Activated CD4-positive, alpha-beta T cell treated with anti-CD3 and anti-CD28 coated beads, Interleukin-2, amount 50 U/mL, for 24 hours (primary cell): Measurements from ENCODE around the gene IFNGR2.
"Not testable (repeated sequence)": the region's sequence is repeated elsewhere in the genome, so short reads cannot be mapped to it uniquely, and the experiment has no call there.

Experiments used
- DNase-seq, 2 donors: peaks; one replicate each; pipeline ENCODE4 v3.0.0-alpha.2; 2020; ENCODE audit warnings: low read depth in 1 of 2, low spot score in 1 of 2

Gene IFNGR2

DNA sequence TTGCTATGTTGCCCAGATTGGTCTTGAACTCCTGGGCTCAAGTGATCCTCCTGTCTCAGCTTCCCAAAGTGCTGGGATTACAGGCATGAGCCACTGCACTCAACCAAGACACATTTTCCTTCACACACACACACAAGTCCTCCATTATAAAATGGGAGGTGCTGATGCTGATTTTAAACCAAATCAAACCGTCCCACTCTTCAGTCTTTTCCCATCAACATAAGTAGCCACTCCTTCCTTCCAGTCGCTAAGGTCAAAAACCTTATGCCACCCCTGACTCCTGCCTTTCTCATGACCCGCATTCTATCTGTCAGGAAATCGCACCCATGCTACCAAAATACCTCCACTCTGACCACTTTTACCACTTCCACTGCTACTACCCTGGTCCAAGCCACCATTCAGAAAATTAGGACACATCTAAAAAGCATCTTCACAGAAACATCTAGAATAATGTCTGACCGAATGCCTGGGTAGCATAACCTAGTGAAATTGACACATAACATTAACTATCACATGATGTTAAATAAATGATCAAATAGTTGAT lies 28.0 kb upstream of the IFNGR2 start:
- DNase-seq, result no peak

DNA sequence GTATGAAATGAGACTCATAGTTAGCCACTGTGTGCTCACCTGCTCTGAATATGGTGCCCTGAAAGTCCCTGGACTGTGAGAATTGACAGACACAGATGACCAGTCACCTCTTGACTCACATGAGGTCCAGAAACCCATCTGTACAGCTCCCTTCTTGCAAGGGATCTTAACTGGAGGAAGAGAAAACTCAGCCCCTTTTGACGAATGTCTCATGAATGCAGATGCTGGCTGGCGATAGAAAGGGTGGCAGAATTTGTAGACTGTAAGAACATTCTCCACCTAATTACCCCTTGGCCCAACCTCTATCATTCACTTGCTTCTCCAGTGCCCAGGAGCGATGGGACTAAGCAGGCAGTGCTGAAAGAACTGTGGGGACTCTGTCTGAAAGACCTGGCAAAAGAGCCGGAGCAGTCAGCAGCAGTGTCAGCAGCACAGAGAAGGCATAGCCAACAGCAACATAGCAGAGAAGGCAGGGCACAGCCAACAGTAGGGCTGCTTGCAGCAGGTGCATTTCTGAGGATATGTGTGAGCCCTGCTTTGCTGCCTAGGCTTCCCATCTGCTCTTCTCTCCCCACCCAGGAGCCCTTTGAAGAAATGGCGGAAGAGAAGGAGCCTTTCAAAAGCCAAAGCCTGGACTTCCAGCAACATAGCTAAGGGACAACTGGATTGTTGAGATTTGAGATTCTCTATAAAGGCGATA lies 25.8 kb upstream of the IFNGR2 start:
- no peak for DNase-seq

DNA sequence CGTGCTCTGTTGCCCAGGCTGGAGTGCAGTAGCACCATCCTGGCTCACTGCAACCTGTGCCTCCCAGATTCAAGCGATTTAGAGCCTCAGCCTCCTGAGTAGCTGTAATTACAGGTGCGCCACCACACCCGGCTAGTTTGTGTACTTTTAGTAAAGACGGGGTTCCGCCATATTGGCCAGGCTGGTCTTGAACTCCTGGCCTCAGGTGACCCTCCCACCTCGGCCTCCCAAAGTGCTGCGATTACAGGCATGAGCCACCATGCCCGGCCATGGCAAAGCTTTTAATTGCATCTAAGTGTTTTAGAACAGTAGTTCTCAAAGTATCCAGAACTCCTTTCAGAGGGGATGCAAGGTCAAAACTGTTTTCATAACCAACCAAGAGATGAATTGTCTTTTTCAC lies 25.1 kb upstream of the IFNGR2 start:
- no peak for DNase-seq

DNA sequence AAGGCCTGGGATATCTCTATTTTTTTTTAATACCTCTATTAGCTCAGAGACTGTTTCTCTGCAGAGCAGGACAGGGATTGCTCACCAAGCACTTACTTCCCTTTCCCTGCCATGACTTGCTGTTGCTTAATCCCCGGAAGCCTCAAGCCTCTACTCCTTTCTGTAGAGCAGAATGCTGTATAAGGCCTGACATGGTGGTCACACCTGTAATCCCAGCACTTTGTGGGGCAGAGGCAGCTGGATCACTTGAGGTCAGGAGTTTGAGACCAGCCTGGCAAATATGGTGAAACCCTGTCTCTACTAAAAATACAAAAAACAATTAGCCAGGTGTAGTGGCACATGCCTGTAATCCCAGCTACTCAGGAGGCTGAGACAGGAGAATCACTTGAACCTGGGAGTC lies 23.3 kb upstream of the IFNGR2 start:
- DNase-seq, result not testable (repeated sequence)

DNA sequence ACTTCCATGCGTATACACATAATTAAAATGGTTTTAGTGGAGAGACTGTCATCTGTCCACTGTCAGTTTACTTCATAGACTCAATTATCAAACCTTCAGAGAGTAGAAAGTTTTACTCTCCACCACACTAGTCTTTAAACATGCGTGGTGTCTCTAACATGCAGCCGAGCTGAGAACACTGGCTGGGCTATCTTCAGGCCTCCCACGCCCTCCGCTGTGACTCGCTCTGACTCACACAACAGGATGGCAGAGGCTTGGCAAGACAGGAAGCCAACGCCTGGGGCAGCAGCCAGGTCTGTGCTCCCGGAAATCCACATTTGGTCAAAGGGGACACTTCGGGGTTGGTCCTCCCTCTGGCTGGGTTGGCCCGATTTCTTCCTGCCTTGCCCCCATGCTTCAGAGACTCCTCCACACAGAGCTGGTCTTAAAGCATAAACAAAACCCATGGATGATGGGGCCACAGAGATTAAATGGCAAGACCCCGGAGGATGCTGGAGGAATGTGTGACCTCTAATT lies 22.7 kb upstream of the IFNGR2 start:
- DNase-seq, result peak; percentile 76 to 87

DNA sequence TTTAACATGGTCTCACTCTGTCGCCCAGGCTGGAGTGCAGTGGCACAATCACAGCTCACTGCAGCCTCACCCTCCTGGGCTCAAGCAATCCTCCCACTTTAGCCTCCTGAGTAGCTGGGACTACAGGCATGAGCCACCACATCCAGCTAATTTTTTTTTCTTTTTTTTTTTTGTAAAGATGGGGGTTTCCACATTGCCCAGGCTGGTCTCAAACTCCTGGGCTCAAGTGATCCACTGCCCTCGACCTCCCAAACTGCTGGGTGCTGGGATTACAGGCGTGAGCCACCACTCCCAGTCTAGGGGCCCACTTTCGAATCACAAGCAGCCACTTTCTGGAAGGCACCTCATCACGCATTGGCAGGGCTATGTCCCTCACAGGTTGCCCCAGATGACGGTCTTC lies 21.8 kb upstream of the IFNGR2 start:
- not testable (repeated sequence) for DNase-seq

DNA sequence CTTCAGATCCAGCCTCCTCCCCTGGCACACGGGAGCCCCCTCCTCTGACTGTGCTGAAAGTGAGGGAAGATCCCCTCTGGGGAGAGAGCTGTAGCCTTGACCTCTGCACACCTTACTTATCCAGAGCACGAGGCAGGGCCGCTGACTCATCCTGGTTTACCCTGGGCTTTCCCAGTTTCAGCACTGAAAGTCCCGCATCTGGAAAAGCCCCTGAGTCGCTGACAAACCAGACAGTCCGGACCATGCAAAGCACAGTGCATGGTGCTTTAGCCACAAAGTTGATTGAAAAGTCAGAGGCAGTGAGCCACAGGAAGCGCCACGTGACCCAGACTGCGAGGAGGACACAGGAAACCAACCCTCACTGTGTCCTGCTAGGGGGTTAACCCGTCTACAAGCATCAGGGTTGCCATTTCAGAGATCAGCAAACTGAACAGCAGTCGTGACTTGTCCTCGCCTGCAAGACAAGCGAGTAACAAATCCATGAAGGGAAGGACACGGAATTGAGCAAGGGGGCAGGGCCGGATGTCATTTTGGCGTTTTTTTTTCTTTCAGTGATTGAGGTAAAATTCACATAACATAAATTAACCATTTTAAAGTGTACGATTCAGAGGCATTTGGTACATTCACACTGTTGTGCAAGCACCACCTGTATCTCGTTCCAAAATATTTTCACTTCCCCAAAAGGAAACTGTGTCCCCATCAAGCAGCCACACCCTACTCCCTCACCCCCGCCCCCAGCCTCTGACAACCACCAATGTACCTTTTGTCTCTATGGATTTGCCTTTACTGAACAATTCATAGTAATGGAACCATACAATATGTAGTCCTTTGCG lies 19.9 kb upstream of the IFNGR2 start:
- peak in 1 of 2 donors; percentile 64 for DNase-seq

DNA sequence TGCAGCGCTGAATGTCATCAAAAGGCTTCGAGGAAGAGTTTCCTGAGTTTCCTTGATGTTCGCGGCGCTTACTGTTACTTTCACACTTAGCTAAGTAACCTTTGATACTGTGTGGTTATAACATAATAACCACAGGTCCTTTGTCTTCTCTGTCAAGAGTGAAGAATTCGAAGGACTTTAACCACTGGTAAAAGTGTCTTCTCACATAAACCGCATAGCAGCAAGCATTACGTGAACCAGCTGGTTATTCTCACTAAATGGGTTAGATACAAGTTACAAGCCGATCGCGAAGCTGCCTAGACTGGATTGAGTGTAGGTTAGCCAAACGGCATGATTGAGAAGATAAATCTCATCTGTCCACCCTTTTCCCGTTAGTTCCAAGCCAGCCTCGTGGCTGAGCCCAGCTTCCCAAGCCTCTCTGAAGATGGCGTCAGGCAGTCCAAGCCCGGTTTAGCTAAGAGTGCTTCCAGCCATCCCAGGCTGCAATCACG lies 18.3 kb upstream of the IFNGR2 start:
- DNase-seq, result no peak

DNA sequence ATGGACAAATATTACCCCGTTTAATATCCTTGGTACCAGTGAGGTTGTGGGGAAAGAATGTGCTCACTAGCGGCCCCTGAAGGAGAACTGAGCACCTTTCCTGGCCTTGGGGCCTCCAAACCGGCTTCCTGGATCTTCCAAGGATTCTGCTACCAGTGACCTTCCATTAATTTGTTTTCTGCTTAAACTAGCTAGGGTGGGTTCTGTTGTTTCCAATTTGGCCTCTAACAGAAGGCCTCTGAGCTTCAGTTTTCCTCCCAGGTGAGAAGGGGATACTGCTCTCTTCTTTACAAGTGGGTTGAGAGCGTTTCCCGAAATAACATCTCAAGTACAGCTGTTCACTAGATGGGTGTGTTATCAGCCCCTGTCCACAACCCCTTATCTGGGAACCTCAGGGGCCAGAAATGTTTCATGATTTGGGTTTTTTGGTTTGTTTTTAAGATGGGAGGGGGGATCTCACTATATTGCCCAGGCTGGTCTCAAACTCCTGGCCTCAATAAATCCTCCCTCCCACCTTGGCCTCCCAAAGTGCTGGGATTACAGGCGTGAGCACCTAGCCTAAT lies 16.9 kb upstream of the IFNGR2 start:
- DNase-seq, result no peak

DNA sequence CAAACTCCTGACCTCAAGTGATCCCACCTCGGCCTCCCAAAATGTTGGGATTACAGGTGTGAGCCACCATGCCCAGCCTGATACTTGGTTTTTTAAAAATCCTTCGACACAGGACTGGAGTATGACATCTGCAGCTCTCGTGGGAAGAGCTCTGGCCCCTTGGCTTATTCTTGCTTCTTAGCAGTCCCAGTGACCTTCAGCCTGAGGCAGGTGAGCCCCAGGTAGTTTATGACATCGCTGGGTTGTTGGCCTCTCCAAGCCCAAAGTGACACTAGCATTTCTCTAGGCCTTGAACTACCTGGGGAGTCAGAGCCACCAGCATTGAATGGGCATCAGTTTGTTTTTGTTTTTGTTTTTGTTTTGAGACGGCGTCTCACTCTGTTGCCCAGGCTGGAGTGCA lies 15.9 kb upstream of the IFNGR2 start:
- DNase-seq, result no peak

DNA sequence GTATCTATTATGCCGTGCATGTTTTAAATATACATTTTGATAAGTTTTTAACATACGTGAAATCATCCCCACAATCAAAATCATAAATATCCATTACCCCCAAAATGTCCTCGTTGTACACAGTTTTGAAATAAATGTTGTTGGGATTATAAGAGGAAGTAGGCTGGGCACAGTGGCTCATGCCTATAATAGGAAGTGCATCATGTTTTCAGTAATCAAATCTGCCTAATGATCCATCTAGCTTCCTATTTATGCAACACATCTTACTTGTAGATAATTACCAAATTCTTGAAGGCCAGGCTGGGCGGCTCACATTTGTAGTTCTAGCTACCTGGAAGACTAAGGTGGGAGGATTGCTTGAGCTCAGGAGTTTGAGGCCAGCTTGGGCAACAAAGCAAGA lies 15.0 kb upstream of the IFNGR2 start:
- no peak for DNase-seq

DNA sequence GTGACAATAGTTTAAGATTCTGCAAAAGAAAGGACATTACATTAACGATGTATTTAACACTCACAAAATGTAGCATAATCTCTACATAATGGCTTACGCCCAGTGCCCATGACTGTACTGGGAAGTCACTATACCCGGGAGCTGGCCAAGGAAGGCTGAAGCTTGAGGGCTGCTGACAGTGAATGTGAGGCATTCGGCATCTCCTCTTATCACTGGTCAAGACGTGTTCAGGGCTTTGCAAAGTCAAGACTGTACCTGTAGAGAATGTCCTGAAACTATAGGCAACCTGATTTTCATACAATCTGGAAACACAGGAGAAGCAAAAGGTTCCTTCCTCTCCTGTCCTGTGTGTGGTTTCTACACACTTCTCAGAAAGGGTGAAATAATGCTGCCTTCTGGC lies 12.7 kb upstream of the IFNGR2 start:
- DNase-seq, result no peak

DNA sequence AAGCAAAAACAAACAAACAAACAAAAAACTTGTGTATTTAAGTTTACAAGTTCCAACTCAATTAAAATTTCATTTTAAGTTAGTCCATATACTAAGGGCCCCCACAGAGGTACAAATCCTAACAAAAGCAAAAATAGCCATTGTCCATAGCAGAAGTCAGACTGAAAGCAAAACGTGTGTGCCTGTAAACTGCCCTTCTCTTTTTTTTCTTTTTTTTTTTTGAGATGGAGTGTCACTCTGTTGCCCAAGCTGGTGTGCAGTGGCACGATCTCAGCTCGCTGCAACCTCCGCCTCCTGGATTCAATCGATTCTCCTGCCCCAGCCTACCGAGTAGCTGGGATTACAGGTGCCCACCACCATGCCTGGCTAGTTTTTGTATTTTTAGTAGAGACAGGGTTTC lies 11.6 kb upstream of the IFNGR2 start:
- DNase-seq, result no peak

DNA sequence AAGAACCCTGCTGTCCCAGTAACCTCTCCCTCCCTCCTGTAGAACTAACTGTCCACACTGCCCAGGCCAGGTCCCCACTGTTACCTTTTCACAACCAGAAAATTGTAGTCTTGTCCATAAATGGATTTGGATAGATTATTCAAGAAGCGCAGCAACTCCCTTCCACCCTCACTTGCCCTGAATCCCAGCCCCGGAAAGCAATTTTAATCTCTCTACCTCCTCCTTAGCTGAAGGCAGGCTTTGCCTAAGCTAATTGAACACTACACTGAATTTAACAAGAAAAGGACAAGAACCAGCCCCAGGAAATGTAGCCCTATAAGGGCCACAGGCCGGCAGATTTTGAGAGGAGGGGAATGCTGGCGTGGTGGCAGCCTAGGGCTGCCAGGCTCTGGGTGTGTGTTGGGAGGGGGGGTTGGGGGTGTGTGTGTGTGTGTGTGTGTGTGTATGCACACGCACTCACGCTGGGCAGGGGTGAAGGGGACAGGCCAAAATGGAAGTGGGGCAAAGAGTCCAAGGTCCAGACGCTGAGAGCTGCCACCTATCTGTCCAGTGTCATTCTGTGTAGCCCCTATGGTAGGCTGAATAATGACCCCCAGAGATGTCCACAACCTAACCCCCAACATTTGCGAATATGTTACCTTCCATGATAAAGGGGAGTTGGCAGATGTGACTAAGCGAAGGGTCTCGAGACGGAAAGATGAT lies 10.8 kb upstream of the IFNGR2 start:
- no peak for DNase-seq

DNA sequence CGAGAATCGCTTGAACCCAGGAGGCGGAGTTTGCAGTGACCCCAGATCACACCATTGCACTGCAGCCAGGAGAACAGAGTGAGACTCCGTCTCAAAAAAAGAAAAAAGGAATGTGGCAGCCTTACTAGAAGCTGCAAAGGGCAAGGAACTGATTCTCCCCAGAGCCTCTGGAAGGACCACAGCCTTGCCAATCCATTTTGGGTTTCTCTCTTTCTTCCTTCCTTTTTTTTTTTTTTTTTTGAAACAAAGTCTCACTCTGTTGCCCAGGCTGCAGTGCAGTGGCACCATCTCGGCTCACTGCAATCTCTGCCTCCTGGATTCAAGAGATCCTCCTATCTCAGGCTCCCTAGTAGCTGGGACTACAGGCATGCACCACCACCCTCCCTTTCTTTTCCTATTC lies 9.9 kb upstream of the IFNGR2 start:
- DNase-seq, result no peak

DNA sequence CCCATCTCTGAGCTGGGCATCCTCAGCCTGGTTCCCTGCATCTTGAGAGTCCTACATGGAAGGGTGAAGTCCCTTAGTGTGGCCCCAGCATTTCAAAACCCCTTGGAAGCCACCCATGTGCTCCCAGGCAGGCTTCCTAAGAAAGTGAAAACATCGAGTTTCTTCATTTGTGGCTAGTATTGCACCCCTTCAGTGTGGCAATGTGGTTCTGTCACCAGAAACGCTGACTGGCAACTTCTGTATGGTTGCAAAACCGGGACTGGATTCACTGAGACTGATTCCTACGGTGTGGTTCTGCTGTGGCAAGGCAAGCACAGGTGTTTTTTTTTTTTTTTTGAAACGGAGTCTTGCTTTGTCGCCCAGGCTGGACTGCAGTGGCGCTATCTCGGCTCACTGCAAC lies 9.0 kb upstream of the IFNGR2 start:
- no peak for DNase-seq

DNA sequence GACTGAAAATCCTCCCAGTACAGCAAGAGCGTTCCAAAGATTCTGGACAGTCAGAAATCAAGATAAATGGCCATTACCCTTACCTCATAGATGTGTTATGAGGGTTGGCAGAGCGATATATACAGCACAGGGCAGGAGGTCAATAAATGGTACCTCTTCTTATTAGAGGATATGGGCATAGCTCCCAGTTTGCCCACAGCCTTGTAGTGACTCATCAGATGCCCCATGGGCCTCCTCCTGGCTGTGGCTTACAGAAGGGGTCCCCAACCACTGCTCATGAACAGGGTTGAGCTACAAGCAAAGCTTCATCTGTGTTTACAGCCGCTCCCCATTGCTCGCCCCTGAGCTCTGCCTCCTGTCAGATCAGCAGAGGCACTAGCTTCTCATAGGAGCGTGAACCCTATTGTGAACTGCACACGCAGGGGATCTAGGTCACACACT lies 7.3 kb upstream of the IFNGR2 start:
- no peak for DNase-seq

DNA sequence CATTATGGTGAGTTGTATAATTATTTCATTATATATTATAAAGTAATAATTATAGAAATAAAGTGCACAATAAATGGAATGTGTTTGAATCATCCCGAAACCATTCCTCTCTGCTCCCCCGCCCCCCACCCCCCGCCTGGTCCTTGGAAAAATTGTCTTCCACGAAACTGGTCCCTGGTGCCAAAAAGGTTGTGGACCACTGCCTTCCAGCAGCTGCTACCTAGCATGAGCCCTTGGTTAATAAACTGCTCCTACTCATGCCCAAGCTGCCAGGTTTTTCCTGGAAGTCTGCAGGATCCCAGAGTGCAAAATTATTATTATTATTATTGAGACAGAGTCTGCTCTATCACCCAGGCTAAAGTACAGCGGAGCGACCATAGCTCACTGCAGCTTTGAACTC lies 6.8 kb upstream of the IFNGR2 start:
- DNase-seq, result no peak

DNA sequence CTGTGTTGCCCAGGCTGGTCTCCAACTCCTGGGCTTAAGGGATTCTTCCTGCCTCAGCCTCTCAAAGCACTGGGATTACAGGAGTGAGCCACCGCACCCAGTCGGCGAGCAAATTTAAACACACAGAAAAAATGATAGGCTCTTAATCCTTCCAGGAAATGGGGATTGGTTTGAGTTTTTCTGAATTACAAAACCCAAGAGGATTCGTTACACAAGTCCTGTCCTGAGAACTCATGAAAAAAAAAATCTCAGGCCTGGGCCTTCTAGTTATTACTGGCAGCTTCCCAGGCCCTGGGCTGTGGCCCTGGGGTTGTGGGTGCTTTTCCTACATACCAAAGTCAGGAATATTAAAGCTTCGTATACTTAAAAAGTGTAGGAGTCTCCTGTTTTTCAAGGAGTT lies 6.3 kb upstream of the IFNGR2 start:
- no peak for DNase-seq

DNA sequence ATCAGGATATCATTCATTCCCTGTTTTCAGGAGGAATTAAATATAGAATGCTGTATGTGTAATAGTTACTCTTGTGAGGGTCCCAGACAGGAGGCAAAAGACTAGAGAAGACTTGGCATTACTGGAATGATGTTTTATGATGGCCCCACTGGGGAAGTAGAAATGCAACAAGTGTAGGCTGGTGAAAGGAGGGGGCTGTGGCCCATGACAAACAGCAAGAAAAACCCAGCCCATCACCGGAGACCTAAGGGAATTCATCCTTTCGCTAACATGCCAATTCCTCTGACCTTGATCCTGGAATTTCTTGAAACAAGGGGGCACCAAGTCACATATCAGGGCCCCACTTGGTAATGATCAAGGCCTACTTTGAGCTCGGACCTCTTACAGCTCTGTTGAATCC lies 5.5 kb upstream of the IFNGR2 start:
- no peak for DNase-seq

DNA sequence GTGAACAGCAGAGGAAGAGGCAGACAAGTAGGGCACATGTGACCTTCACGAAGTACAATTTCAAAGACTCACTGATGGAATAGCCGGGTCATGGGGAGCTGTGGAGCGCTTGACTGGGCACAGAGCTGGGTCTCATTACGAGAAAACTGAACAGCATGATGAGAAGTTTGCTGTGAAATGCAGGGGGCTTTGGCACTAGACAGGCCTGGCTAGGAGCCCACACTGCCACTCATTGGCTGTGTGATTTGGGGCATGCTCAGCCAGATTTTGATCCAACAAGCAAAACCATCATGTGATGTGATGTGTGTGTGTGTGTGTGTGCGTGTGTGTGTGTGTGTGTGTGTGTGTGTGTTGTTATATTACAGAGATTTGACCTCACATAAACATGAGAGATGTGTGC lies 4.9 kb upstream of the IFNGR2 start:
- no peak for DNase-seq
